Transverse colon (tissue), 4 donors: ENCODE measurements around the gene KRTAP9-2.

Experiments
- POLR2A ChIP-seq: fragments of 450-650 bp; IDR thresholded peaks from one replicate; pipeline ENCODE4 v1.6.1; 2016; ENCODE audit warnings: antibody characterized with exemption, mild to moderate bottlenecking, moderate library complexity
- POLR2AphosphoS5 ChIP-seq, 3 donors: sonication (generic); formaldehyde crosslinking; IDR thresholded peaks; one replicate each; pipeline ENCODE4 v1.6.1; 2016; ENCODE audit warnings: antibody characterized with exemption in 3 of 3
- TF ChIP-seq, protein P1 (sequence below), 5 experiments: fragments of 200-600 bp in 3 of 5; fragments of 450-650 bp in 2 of 5; sonication (generic) in 3 of 5; IDR thresholded peaks; 1 replicate in 2 of 5; 2 replicates in 3 of 5; pipeline ENCODE4 v1.5.1; 2016 to 2017; ENCODE audit warnings: antibody characterized with exemption in 5 of 5, inconsistent platforms in 3 of 5, mild to moderate bottlenecking in 2 of 5, moderate library complexity in 1 of 5

DNA sequence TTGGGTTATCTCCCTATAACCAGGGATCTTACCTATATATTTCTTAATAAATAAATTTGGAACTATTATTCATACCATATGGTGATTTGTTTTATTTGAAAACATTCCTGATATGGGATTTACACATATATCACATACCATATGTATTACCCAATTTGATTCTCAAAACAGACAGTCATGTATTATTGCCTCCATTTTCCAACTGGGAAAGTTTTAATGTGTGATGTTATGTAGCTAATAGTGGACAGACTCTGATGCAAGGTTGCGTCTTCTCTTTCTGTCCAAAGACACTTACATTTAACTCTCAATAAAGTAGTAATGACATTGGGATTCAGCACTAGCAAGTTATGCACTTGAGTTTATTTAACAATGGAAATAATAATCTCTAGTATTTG is 29.8 kb downstream of the KRTAP9-2 start:
- TF ChIP-seq, protein P1, sequence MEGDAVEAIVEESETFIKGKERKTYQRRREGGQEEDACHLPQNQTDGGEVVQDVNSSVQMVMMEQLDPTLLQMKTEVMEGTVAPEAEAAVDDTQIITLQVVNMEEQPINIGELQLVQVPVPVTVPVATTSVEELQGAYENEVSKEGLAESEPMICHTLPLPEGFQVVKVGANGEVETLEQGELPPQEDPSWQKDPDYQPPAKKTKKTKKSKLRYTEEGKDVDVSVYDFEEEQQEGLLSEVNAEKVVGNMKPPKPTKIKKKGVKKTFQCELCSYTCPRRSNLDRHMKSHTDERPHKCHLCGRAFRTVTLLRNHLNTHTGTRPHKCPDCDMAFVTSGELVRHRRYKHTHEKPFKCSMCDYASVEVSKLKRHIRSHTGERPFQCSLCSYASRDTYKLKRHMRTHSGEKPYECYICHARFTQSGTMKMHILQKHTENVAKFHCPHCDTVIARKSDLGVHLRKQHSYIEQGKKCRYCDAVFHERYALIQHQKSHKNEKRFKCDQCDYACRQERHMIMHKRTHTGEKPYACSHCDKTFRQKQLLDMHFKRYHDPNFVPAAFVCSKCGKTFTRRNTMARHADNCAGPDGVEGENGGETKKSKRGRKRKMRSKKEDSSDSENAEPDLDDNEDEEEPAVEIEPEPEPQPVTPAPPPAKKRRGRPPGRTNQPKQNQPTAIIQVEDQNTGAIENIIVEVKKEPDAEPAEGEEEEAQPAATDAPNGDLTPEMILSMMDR (IDR thresholded peaks at IDR 0.05), result no peak
- TF ChIP-seq POLR2AphosphoS5 (IDR thresholded peaks at IDR 0.05) (no peak), POLR2A (no peak)
